Glutamatergic neuron (in vitro differentiated cells): ENCODE data around the gene CFDP1. TPM values are rescaled to one million over a fixed set of nuclear protein-coding genes. Genes with fewer than 3 reads are reported as not detected.

Source experiments
- DNase-seq: peaks from one replicate; pipeline ENCODE4 v3.0.0; 2022
- H3K27ac Mint-ChIP-seq: one replicate; pipeline ENCODE4 v1.8.0; 2020; ENCODE audit warnings: mild to moderate bottlenecking, mixed read lengths, inconsistent platforms; ENCODE audit not compliant: unreplicated experiment
- H3K27me3 Mint-ChIP-seq: one replicate; pipeline ENCODE4 v1.8.0; 2020; ENCODE audit warnings: mild to moderate bottlenecking, moderate library complexity, mixed read lengths, inconsistent platforms; ENCODE audit not compliant: unreplicated experiment
- H3K36me3 Mint-ChIP-seq: one replicate; pipeline ENCODE4 v1.8.0; 2020; ENCODE audit warnings: mild to moderate bottlenecking, mixed read lengths, inconsistent platforms; ENCODE audit not compliant: unreplicated experiment
- H3K4me1 Mint-ChIP-seq: one replicate; pipeline ENCODE4 v1.8.0; 2020; ENCODE audit warnings: mild to moderate bottlenecking, low read depth, mixed read lengths, inconsistent platforms; ENCODE audit not compliant: unreplicated experiment
- H3K4me3 Mint-ChIP-seq: one replicate; pipeline ENCODE4 v1.8.0; 2020; ENCODE audit warnings: mild to moderate bottlenecking, mixed read lengths, inconsistent platforms; ENCODE audit not compliant: unreplicated experiment
- H3K9me3 Mint-ChIP-seq: one replicate; pipeline ENCODE4 v1.8.0; 2020; ENCODE audit warnings: mild to moderate bottlenecking, moderate library complexity, mixed read lengths, inconsistent platforms; ENCODE audit not compliant: unreplicated experiment
- total RNA-seq: library from RNA; stranded (reverse); fragmentation: NEBNext Ultra II Directional; extraction: Animal tissue kit (Norgen Biotek cat#: 25700); gene quantifications from one replicate; pipeline ENCODE4 v1.2.1, GENCODE V29; 2021; ENCODE audit not compliant: unreplicated experiment
- TF ChIP-seq, protein P1 (sequence below): fragments of 200-600 bp; sonication (generic); IDR thresholded peaks from one replicate; pipeline ENCODE4 v1.5.0; 2021; ENCODE audit not compliant: partially characterized antibody, unreplicated experiment

CFDP1 gene
- total RNA-seq, 1 donor from 2014 or later: 60.1 TPM

DNA sequence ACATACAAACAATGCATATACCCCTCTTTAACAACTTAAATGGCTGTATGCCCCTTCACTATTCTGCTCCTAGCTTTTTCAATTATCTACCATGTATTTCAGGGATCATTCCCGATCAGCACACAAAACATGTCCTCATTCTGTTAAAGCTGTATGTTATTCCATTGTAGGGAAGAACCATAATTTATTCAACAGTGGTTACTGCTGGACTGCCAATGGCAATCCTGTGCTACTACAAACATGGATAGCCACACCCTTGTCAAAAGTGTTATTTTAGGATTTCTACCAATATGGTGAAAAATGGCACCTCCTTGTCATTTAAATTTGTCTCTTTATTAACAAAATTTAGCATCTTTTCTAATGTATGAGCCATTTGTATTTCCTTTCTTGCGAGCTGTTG lies 96.8 kb downstream of the CFDP1 start:
- DNase-seq: no peak
- Mint-ChIP-seq H3K4me1 (peaks cover 45% of the 10 kb centered on the region), H3K9me3 (peaks cover 3% of the 10 kb centered on the region), H3K4me3 (no peak overlapping the region), H3K27ac (no peak overlapping the region), H3K27me3 (peaks cover 1% of the 10 kb centered on the region), H3K36me3 (no peaks in the 10 kb centered on the region)
- TF ChIP-seq, protein P1, sequence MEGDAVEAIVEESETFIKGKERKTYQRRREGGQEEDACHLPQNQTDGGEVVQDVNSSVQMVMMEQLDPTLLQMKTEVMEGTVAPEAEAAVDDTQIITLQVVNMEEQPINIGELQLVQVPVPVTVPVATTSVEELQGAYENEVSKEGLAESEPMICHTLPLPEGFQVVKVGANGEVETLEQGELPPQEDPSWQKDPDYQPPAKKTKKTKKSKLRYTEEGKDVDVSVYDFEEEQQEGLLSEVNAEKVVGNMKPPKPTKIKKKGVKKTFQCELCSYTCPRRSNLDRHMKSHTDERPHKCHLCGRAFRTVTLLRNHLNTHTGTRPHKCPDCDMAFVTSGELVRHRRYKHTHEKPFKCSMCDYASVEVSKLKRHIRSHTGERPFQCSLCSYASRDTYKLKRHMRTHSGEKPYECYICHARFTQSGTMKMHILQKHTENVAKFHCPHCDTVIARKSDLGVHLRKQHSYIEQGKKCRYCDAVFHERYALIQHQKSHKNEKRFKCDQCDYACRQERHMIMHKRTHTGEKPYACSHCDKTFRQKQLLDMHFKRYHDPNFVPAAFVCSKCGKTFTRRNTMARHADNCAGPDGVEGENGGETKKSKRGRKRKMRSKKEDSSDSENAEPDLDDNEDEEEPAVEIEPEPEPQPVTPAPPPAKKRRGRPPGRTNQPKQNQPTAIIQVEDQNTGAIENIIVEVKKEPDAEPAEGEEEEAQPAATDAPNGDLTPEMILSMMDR: no peak

DNA sequence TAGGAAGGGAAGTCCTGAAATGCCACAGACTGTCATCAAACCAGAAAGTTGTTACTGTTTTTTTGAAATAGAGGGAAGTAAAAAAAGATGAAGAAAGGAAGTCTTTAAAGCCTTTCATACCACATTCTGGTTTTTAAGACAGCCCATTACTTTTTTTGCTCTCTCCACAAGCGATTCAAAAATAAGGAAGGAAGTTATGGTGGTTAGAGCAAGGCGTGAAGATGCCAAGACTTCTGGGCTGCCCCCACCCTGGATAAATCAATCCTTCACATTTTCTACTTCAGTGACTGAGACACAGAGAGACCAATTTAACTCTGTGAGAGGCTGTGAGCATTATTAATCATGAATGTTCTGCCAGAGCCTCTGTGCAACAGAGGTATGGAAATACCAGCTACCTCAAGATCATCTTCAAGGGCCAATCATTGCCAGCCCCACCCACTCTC lies 99.6 kb downstream of the CFDP1 start:
- Mint-ChIP-seq H3K9me3 (peaks cover 3% of the 10 kb centered on the region), H3K27ac (peak overlapping the region; percentile 6), H3K36me3 (no peaks in the 10 kb centered on the region), H3K4me1 (peaks cover 32% of the 10 kb centered on the region), H3K4me3 (no peak overlapping the region), H3K27me3 (peaks cover 1% of the 10 kb centered on the region)
- no peak for DNase-seq
- TF ChIP-seq, protein P1: no peak

DNA sequence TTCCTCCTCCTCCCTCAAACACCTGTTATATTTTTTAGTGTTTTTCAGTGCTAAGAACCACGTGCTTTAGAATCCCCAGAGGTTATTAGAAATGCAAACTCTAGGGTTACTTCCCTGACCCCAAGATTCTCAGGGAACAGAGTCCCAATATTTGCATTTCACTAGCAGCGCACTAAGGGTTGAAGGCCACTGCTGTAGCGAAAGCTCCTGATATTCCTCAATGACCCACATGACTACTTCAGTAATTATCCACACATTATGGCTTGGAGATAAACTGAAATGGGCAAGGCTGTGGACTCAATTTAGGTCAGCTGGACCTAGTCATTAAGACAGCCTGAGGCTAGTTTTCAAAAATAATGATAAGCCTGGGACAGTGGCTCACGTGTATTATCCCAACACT lies 103.4 kb downstream of the CFDP1 start:
- no peaks in the 10 kb centered on the region for H3K36me3 Mint-ChIP-seq
- TF ChIP-seq, protein P1: no peak
- H3K27ac Mint-ChIP-seq: no peak overlapping the region
- H3K27me3 Mint-ChIP-seq: peaks cover 1% of the 10 kb centered on the region
- H3K9me3 Mint-ChIP-seq: peaks cover 3% of the 10 kb centered on the region
- no peak overlapping the region for H3K4me3 Mint-ChIP-seq
- H3K4me1 Mint-ChIP-seq: peaks cover 18% of the 10 kb centered on the region
- DNase-seq: no peak

DNA sequence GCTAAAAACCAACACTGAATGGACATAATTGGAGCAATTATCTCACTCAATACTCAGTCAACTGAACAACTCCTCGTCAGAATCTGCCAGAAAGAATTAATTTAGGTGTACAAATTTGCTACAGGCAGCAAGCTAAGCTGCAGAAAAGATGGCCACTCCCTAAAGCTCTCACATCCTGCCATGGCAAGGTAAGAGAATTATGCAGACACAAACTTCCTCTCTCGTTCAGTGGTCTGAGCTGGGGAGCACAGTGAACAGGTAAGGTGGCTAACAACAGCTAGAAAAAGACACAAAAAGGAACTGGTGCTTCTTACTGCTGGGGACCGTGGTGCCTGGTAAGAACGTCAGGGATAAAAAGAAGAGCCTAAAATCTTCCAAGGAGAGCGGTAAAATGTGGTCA lies 107.0 kb downstream of the CFDP1 start:
- Mint-ChIP-seq H3K9me3 (no peaks in the 10 kb centered on the region), H3K27ac (peak overlapping the region; percentile 3), H3K4me3 (no peak overlapping the region), H3K4me1 (peaks cover 17% of the 10 kb centered on the region), H3K36me3 (no peaks in the 10 kb centered on the region), H3K27me3 (peaks cover 1% of the 10 kb centered on the region)
- no peak for DNase-seq
- TF ChIP-seq, protein P1: no peak

DNA sequence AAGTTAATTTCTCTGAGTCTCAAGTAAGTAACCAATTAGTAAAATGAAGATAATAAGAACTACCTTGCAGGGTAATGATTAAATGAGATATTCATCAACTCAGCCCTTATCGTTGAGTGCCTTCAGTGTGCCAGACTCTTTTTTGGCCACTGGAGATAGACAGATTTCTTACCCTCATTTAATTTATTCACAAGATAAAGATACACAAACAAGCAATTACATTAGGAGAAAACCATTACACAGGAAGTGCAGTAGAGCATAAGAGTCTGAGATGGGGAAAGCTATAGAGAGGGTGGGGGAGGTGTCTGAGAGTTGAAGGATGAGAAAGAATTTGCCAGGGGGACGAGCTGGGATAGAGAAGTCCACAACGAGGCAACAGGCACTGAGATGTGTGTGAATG lies 109.4 kb downstream of the CFDP1 start:
- H3K36me3 Mint-ChIP-seq: no peaks in the 10 kb centered on the region
- no peak overlapping the region for H3K27ac Mint-ChIP-seq
- peaks cover 19% of the 10 kb centered on the region for H3K4me1 Mint-ChIP-seq
- H3K9me3 Mint-ChIP-seq: no peaks in the 10 kb centered on the region
- no peak for DNase-seq
- TF ChIP-seq, protein P1: no peak
- peaks cover 1% of the 10 kb centered on the region for H3K27me3 Mint-ChIP-seq
- H3K4me3 Mint-ChIP-seq: no peak overlapping the region
